Measurements from ENCODE around the gene CRNKL1. TPM values are rescaled to one million over a fixed set of nuclear protein-coding genes. Genes with fewer than 3 reads are reported as not detected.
"Not testable (repeated sequence)": the region's sequence is repeated elsewhere in the genome, so short reads cannot be mapped to it uniquely, and the experiment has no call there.

The CRNKL1 gene
- total and polyA plus RNA-seq, 2 of the 4 experiments (the other 2 are of a cell fraction) = 7.4 to 20.1 TPM

GRCh38 chr20:20003955-20004322, 48.3 kb downstream of the CRNKL1 start:
- H4K5ac ChIP-seq (ENCODE audit: low read depth, low read length) = peak overlapping the region; percentile 73
- H2BK20ac ChIP-seq (ENCODE audit: low read depth, low read length); H3K23ac ChIP-seq (ENCODE audit: low read depth, low read length); H4K91ac ChIP-seq (ENCODE audit: insufficient read depth, low read depth, low read length); dilution Hi-C loops (cut with HindIII; ENCODE audit: low sequenced_read_pairs, unreplicated experiment); intact Hi-C loops (cut with micrococcal nuclease); H3K14ac ChIP-seq (replicated peaks; ENCODE audit: low read depth, low read length); H2AK5ac ChIP-seq (ENCODE audit: low read depth, low read length); H2AFZ ChIP-seq (replicated peaks; ENCODE audit: low read length, poor library complexity); in situ Hi-C loops (cut with MboI; ENCODE audit: low sequenced_read_pairs); H3K27me3 ChIP-seq (ENCODE audit: control insufficient read depth, insufficient read depth, low read length); H3K4ac ChIP-seq (ENCODE audit: low read depth, low read length); DNase-seq; H3K4me3 ChIP-seq (ENCODE audit: insufficient read depth, low read depth, low read length); H2BK15ac ChIP-seq (ENCODE audit: low read depth, low read length); H3K56ac ChIP-seq (ENCODE audit: extremely low read depth, insufficient read depth, low read length); H3K9ac ChIP-seq (ENCODE audit: low read depth, low read length); H2AK9ac ChIP-seq (replicated peaks; ENCODE audit: low read depth, low read length, poor library complexity); H3K9me3 ChIP-seq (ENCODE audit: control insufficient read depth, insufficient read depth, low read length); H3K4me2 ChIP-seq (ENCODE audit: low read depth, low read length); ATAC-seq (ENCODE audit: low read depth); BruUV-seq (replicated peaks); H2BK120ac ChIP-seq (ENCODE audit: low read depth, low read length): not testable (repeated sequence)
- H3K36me3 ChIP-seq (ENCODE audit: control insufficient read depth, insufficient read depth, low read length) = peaks cover 35% of the 10 kb centered on the region
- peaks cover 37% of the 10 kb centered on the region for H4K20me1 ChIP-seq (ENCODE audit: insufficient read depth, low read length)
- CTCF ChIA-PET = interaction anchor here (0.6 to 0.7 kb wide), 2 partner anchors 197 to 224 kb away, joined by 3 to 4 read pairs; no protein-coding TSS in a partner anchor
- peak overlapping the region; percentile 4; the same call in 1 of the 2 replicates for H3K27ac ChIP-seq (ENCODE audit: insufficient read depth, low read length)
- H4K8ac ChIP-seq (ENCODE audit: low read depth in 2 of 2, low read length in 2 of 2) = 0 out of 4 replicates have a peak overlapping the region, but pooled peaks of 1 of the 2 experiments have one; percentile 6
- H2BK5ac ChIP-seq (ENCODE audit: low read depth, low read length, poor library complexity, severe bottlenecking) = peak overlapping the region; percentile 5
- peaks cover 14% of the 10 kb centered on the region for H3K9me1 ChIP-seq (ENCODE audit: insufficient read depth, low read length)
- H3K4me1 ChIP-seq (ENCODE audit: control insufficient read depth, insufficient read depth, low read length) = peaks cover 15% of the 10 kb centered on the region
- H3K79me1 ChIP-seq (ENCODE audit: low read depth in 1 of 2, low read length in 2 of 2) = peaks cover 29 to 52% of the 10 kb centered on the region in 2 experiments
- POLR2A ChIA-PET (ENCODE audit: unreplicated experiment) = interaction anchor here (0.6 kb wide), 1 partner anchor 27 kb away, joined by 3 read pairs; no protein-coding TSS in a partner anchor
- WGBS, 2 experiments (ENCODE audit: extremely low coverage in 2 of 2, insufficient read length in 1 of 2) = 100% methylated on average over 1 of the region's 6 CpGs; no CpG with 5 or more reads in 1 of the 2 experiments
- peak overlapping the region; percentile 77; the same call in 1 of the 2 replicates for H3K18ac ChIP-seq (ENCODE audit: low read depth, low read length)
